A673 (cell line): Measurements from ENCODE around the gene OR5C1. TPM values are rescaled to one million over a fixed set of nuclear protein-coding genes. Genes with fewer than 3 reads are reported as not detected.

Experiments
- BruUV-seq: library from RNA; stranded (reverse); fragments of 400-500 nt; replicated peaks from 2 replicates; lab custom pipeline; 2021; lab: Mats Ljungman, UMichigan
- CTCF ChIA-PET: fragments of 300-600 bp; sonication (Branson Sonifier 250); formaldehyde crosslinking; loops from one replicate; lab custom pipeline; 2022; ENCODE audit warnings: antibody characterized with exemption; lab: Charles Lee
- POLR2A ChIA-PET: fragments of 300-600 bp; sonication (Branson Sonifier 250); formaldehyde crosslinking; loops from one replicate; lab custom pipeline; 2022; ENCODE audit warnings: antibody characterized with exemption; ENCODE audit not compliant: low non-redundant PET; lab: Charles Lee
- DNase-seq: peaks from one replicate; pipeline ENCODE4 v3.0.0-alpha.2; 2015; ENCODE audit warnings: low spot score
- H3K27ac ChIP-seq: fragments of 200-600 bp; sonication (generic); 2 replicates; pipeline ENCODE4 v1.5.1; 2016; ENCODE audit warnings: mixed run types, low read depth, mild to moderate bottlenecking, mixed read lengths, antibody characterized with exemption, low read length; ENCODE audit not compliant: poor library complexity, severe bottlenecking
- H3K27me3 ChIP-seq: fragments of 200-600 bp; sonication (generic); replicated peaks from 2 replicates; pipeline ENCODE4 v1.6.1; 2017; ENCODE audit warnings: mixed run types, low read depth, mild to moderate bottlenecking, mixed read lengths, antibody characterized with exemption, low read length; ENCODE audit not compliant: insufficient read depth, poor library complexity
- H3K36me3 ChIP-seq: fragments of 200-600 bp; sonication (generic); 2 replicates; pipeline ENCODE4 v1.6.1; 2016; ENCODE audit warnings: mixed run types, mild to moderate bottlenecking, mixed read lengths, antibody characterized with exemption, low read length; ENCODE audit not compliant: insufficient read depth, poor library complexity, severe bottlenecking
- H3K4me1 ChIP-seq: fragments of 200-600 bp; sonication (generic); 2 replicates; pipeline ENCODE4 v1.6.1; 2017; ENCODE audit warnings: mixed run types, mild to moderate bottlenecking, mixed read lengths, antibody characterized with exemption, low read length; ENCODE audit not compliant: insufficient read depth, poor library complexity, severe bottlenecking
- H3K4me3 ChIP-seq: fragments of 200-600 bp; sonication (generic); 2 replicates; pipeline ENCODE4 v1.5.1; 2016; ENCODE audit warnings: low read depth, mixed run types, mild to moderate bottlenecking, mixed read lengths, low read length; ENCODE audit not compliant: poor library complexity, severe bottlenecking
- H3K9me3 ChIP-seq: fragments of 200-600 bp; sonication (generic); 2 replicates; pipeline ENCODE4 v1.6.1; 2016; ENCODE audit warnings: mixed run types, low read depth, mild to moderate bottlenecking, mixed read lengths, antibody characterized with exemption, low read length; ENCODE audit not compliant: poor library complexity, severe bottlenecking
- EZH2 ChIP-seq: fragments of 200-600 bp; sonication (generic); IDR thresholded peaks from 2 replicates; pipeline ENCODE4 v1.6.1; 2017; ENCODE audit warnings: borderline replicate concordance, low read depth, mild to moderate bottlenecking, mixed read lengths, antibody characterized with exemption, low read length; ENCODE audit not compliant: poor library complexity, severe bottlenecking
- intact Hi-C: fragments of 100-400 bp; cut with micrococcal nuclease; formaldehyde crosslinking; loops from one replicate; pipeline ENCODE4 v1.10.0; 2022; ENCODE audit not compliant: unreplicated experiment
- total RNA-seq: library from RNA; stranded (reverse); gene quantifications from 2 replicates; pipeline ENCODE4 v1.2.3, GENCODE V29; 2021
- TF ChIP-seq, protein P1 (sequence below): fragments of 300-800, 200-600 bp; sonication (generic); conservative IDR thresholded peaks from 2 replicates; pipeline ENCODE4 v1.5.1; 2017; ENCODE audit warnings: low read depth, mild to moderate bottlenecking, antibody characterized with exemption, low read length, moderate library complexity, mixed read lengths

Gene OR5C1
- total RNA-seq, 1 experiment from 2014 or later = not detected

DNA sequence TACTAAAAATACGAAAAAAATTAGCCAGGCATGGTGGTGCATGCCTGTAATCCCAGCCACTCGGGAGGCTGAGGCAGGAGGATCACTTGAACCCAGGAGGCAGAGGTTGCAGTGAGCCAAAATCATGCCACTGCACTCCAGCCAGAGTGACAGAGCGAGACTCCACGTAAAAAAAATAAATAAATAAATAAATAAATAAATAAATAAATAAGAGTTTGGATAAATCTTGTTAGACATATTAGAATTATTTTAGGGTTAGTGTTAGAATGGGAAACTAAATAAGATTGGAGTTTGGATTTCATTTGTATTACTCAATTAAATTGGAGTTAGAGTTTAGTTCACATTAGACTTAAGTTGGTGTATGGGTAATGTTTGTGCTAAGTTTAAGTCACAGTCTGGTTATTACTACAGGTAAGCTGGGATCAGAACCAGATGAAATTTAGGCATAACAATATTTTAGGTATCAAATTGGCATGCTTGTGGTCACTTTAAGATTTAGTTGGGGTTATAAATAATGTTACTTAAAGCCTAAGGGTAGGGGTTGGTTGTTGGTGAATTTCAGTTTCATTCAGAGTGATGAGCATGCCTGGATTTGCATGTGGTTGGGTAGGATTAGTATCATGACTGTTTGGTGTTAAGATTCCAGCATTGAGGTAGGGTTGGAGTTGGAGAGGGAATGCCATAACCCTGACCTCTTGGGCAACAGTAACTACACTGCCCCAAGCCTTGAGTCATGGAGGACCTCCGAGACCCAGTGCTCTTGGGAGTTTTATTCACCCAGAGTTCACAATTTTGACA, 3.3 kb downstream of the OR5C1 start:
- Histone ChIP-seq H3K4me3 (no peak overlapping the region), H3K27me3 (no peaks in the 10 kb centered on the region), H3K4me1 (no peaks in the 10 kb centered on the region), H3K27ac (no peak overlapping the region), H3K36me3 (no peaks in the 10 kb centered on the region), H3K9me3 (no peaks in the 10 kb centered on the region)
- POLR2A ChIA-PET = no interaction called here
- intact Hi-C loops = no loop called here
- no peak for TF ChIP-seq EZH2
- TF ChIP-seq, protein P1, sequence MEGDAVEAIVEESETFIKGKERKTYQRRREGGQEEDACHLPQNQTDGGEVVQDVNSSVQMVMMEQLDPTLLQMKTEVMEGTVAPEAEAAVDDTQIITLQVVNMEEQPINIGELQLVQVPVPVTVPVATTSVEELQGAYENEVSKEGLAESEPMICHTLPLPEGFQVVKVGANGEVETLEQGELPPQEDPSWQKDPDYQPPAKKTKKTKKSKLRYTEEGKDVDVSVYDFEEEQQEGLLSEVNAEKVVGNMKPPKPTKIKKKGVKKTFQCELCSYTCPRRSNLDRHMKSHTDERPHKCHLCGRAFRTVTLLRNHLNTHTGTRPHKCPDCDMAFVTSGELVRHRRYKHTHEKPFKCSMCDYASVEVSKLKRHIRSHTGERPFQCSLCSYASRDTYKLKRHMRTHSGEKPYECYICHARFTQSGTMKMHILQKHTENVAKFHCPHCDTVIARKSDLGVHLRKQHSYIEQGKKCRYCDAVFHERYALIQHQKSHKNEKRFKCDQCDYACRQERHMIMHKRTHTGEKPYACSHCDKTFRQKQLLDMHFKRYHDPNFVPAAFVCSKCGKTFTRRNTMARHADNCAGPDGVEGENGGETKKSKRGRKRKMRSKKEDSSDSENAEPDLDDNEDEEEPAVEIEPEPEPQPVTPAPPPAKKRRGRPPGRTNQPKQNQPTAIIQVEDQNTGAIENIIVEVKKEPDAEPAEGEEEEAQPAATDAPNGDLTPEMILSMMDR = no peak
- no peak for DNase-seq
- CTCF ChIA-PET = no interaction called here
- no TSS peak for BruUV-seq

DNA sequence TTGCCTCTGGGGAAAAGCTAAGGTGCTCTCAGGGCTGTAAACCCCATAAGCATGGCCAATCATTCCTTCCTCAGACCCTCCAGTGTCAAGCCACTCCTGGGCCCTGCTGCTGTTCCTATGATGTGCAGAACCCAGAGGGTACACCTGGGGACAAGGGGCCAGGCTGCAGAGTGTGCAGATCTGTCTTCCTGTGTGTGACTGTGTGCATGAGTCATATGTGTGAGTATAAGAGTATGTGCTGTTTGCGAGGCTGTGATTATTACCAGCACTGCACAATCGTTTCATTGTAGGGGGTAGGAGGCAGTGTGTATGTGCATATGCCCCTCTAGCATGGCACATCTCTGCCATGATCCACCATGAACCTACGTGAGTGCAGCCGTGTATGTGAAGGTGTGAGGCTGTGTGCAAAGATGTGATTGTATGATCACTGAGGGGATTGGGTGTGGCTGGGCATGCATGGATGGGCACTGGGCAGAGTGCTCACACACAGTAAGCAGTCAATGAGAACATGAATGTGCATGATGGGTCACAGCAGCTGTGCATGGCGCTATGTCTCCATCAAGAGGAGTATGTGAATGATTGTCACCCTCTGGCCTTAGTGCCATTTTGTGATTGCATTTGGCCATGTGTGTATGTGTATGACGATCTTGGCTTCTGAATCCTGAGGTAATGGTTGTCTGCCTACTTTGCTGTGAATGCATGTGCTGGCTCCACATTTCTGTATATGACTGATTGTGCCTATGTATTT, 8.8 kb downstream of the OR5C1 start:
- TF ChIP-seq, protein P1 = no peak
- TF ChIP-seq EZH2 = no peak
- H3K27ac ChIP-seq = no peak overlapping the region
- POLR2A ChIA-PET = no interaction called here

DNA sequence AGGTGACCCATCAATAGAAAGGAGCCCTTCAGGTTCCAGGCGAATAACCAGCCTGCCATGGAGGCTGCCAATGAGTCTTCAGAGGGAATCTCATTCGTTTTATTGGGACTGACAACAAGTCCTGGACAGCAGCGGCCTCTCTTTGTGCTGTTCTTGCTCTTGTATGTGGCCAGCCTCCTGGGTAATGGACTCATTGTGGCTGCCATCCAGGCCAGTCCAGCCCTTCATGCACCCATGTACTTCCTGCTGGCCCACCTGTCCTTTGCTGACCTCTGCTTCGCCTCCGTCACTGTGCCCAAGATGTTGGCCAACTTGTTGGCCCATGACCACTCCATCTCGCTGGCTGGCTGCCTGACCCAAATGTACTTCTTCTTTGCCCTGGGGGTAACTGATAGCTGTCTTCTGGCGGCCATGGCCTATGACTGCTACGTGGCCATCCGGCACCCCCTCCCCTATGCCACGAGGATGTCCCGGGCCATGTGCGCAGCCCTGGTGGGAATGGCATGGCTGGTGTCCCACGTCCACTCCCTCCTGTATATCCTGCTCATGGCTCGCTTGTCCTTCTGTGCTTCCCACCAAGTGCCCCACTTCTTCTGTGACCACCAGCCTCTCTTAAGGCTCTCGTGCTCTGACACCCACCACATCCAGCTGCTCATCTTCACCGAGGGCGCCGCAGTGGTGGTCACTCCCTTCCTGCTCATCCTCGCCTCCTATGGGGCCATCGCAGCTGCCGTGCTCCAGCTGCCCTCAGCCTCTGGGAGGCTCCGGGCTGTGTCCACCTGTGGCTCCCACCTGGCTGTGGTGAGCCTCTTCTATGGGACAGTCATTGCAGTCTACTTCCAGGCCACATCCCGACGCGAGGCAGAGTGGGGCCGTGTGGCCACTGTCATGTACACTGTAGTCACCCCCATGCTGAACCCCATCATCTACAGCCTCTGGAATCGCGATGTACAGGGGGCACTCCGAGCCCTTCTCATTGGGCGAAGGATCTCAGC, 11.6 kb downstream of the OR5C1 start, which contains the start of gene OR1K1:
TSS of gene OR1K1 (plus strand) at position 58 of the 995 bp plus-strand sequence. CDS start at position 58, 0 bp downstream.
- Histone ChIP-seq H3K9me3 (no peaks in the 10 kb centered on the region), H3K27me3 (no peaks in the 10 kb centered on the region), H3K4me3 (no peak within 1 kb of the TSS), H3K36me3 (no peaks in the 10 kb centered on the region), H3K27ac (no peak within 1 kb of the TSS), H3K4me1 (no peaks in the 10 kb centered on the region)
- no TSS peak for BruUV-seq
- TF ChIP-seq, protein P1 = no peak
- TF ChIP-seq EZH2 = no peak
- POLR2A ChIA-PET = no interaction called here
- intact Hi-C loops = no loop called here
- CTCF ChIA-PET = no interaction called here
- DNase-seq = no peak

More for the DNA sequence above, 8.8 kb downstream of the OR5C1 start:
- Histone ChIP-seq H3K4me1 (no peaks in the 10 kb centered on the region), H3K9me3 (no peaks in the 10 kb centered on the region), H3K4me3 (no peak overlapping the region), H3K36me3 (no peaks in the 10 kb centered on the region), H3K27me3 (no peaks in the 10 kb centered on the region)
- intact Hi-C loops = no loop called here
- CTCF ChIA-PET = no interaction called here
- DNase-seq = no peak
- no TSS peak for BruUV-seq
